Measurements from ENCODE around the gene DZANK1.
"Not testable (repeated sequence)": the region's sequence is repeated elsewhere in the genome, so short reads cannot be mapped to it uniquely, and the experiment has no call there.

DZANK1 gene

GRCh38 chr20:18377896-18378481 is 88.8 kb downstream of the DZANK1 start:
- no peak for DNase-seq (ENCODE audit: low read depth)

- DNase-seq (ENCODE audit: low read depth), result not testable (repeated sequence)
These were observed 91.3 kb downstream of the DZANK1 start for GRCh38 chr20:18375551-18375950.

GRCh38 chr20:18372296-18372695 is 94.5 kb downstream of the DZANK1 start:
- DNase-seq (ENCODE audit: low read depth), result no peak

- no peak for DNase-seq (ENCODE audit: low read depth)
These were observed 102.1 kb downstream of the DZANK1 start for GRCh38 chr20:18364768-18365167.

- no peak for DNase-seq (ENCODE audit: low read depth)
These were observed 103.1 kb downstream of the DZANK1 start for GRCh38 chr20:18363708-18364107.

GRCh38 chr20:18362916-18363315 is 103.9 kb downstream of the DZANK1 start:
- DNase-seq (ENCODE audit: low read depth), result no peak

- no peak for DNase-seq (ENCODE audit: low read depth)
These were observed 105.2 kb downstream of the DZANK1 start for GRCh38 chr20:18361678-18362077.

- DNase-seq (ENCODE audit: low read depth), result no peak
These were observed 106.2 kb downstream of the DZANK1 start for GRCh38 chr20:18360635-18361034.

- no peak for DNase-seq (ENCODE audit: low read depth)
These were observed 107.0 kb downstream of the DZANK1 start for GRCh38 chr20:18359854-18360253.

- DNase-seq (ENCODE audit: low read depth), result not testable (repeated sequence)
These were observed 117.1 kb downstream of the DZANK1 start for GRCh38 chr20:18349749-18350148.
